GM12874 (cell line): Measurements from ENCODE around the gene RAB9A.

Experiments used
- TF ChIP-seq, protein P1 (sequence below): IDR thresholded peaks from 2 replicates; pipeline ENCODE4 v1.5.1; 2011; ENCODE audit warnings: low read depth, mild to moderate bottlenecking, control low read depth, low read length, moderate library complexity; ENCODE audit not compliant: insufficient read depth

Gene RAB9A

GRCh38 chrX:13681595-13681994 is 7.3 kb upstream of the RAB9A start:
- TF ChIP-seq, protein P1, sequence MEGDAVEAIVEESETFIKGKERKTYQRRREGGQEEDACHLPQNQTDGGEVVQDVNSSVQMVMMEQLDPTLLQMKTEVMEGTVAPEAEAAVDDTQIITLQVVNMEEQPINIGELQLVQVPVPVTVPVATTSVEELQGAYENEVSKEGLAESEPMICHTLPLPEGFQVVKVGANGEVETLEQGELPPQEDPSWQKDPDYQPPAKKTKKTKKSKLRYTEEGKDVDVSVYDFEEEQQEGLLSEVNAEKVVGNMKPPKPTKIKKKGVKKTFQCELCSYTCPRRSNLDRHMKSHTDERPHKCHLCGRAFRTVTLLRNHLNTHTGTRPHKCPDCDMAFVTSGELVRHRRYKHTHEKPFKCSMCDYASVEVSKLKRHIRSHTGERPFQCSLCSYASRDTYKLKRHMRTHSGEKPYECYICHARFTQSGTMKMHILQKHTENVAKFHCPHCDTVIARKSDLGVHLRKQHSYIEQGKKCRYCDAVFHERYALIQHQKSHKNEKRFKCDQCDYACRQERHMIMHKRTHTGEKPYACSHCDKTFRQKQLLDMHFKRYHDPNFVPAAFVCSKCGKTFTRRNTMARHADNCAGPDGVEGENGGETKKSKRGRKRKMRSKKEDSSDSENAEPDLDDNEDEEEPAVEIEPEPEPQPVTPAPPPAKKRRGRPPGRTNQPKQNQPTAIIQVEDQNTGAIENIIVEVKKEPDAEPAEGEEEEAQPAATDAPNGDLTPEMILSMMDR = no peak

- TF ChIP-seq, protein P1 = no peak
Observed at GRCh38 chrX:13684361-13684760, 4.6 kb upstream of the RAB9A start.

GRCh38 chrX:13685126-13685763 is 3.7 kb upstream of the RAB9A start:
- TF ChIP-seq, protein P1 = no peak

GRCh38 chrX:13687203-13687602 is 1.7 kb upstream of the RAB9A start:
- TF ChIP-seq, protein P1 = no peak

DNA sequence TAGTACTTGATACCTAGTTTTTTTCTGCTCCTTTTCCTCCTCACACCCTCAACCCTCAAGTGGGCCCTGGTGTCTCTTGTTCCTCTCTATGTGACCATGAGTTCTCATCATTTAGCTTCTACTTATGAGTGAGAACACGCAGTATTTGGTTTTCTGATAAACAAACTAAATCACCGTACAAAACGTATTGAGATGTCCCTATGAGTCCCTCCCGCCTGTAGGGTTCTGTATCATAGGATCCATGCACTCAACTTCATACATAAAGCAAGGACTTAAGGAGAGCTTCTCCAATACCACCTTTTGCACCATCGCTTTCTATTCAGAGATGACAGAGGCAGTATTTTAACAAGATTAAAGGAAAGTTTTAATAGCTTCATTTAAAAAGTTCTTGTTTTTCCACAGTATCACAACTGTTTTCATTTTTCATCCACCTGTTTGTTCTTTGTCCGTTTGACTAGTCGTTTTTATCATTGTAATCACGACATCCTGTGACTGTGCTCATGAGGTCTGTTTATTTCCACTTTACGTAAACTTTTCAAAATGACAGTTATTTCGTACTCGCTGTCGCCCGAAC is 457 bp upstream of the RAB9A start:
- TF ChIP-seq, protein P1 = no peak

GRCh38 chrX:13689741-13690211 is 848 bp downstream of the RAB9A start:
- TF ChIP-seq, protein P1 = no peak

GRCh38 chrX:13690836-13691235 is 1.9 kb downstream of the RAB9A start:
- TF ChIP-seq, protein P1 = 0 out of 2 replicates have a peak, but pooled peaks have one; percentile 19
